ENCODE data around the gene LRRC7. TPM values are rescaled to one million over a fixed set of nuclear protein-coding genes. Genes with fewer than 3 reads are reported as not detected.

LRRC7 gene
- total and polyA plus RNA-seq, 4 donors = 0.13 to 1.3 (median 0.16) TPM; not detected in 1

DNA sequence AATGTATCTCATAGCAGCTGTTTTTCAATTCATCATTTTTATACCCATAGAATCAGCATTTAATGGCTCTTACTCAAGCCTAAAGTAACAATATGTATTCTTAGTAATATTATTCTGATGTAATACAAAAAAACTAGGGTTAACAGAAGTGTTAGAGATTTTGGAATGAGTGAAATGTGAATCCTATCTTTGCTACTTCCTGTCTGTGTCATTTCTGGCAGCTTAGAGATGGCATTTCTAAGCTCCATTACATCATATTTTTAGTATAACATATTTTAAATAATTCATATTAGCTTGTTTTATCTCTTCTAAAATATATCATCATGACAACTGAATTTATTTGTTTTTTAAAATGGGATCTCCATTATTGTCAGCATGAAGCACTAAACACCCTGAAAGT, 90.2 kb downstream of the LRRC7 start:
- no peaks in the 10 kb centered on the region for H3K9me3 ChIP-seq (ENCODE audit: control insufficient read depth, low read length)
- intact Hi-C loops (cut with DNase I) = no loop called here
- H3K4me1 ChIP-seq (ENCODE audit: control insufficient read depth in 1 of 2, insufficient read depth in 2 of 2, low read length in 2 of 2) = no peaks in the 10 kb centered on the region
- H3K36me3 ChIP-seq (ENCODE audit: control insufficient read depth in 1 of 2, insufficient read depth in 2 of 2, low read length in 1 of 2) = no peaks in the 10 kb centered on the region
- ATAC-seq (ENCODE audit: low FRiP score) = no peak
- no peak overlapping the region for H3K4me3 ChIP-seq (ENCODE audit: low read length in 2 of 2)
- no peak overlapping the region for H3K27ac ChIP-seq (ENCODE audit: low read depth in 1 of 2, low read length in 2 of 2)
- no peak for DNase-seq
- peaks cover 0 to 2% of the 10 kb centered on the region in 2 donors for H3K27me3 ChIP-seq (ENCODE audit: control insufficient read depth in 1 of 2, insufficient read depth in 2 of 2, low read length in 1 of 2)

DNA sequence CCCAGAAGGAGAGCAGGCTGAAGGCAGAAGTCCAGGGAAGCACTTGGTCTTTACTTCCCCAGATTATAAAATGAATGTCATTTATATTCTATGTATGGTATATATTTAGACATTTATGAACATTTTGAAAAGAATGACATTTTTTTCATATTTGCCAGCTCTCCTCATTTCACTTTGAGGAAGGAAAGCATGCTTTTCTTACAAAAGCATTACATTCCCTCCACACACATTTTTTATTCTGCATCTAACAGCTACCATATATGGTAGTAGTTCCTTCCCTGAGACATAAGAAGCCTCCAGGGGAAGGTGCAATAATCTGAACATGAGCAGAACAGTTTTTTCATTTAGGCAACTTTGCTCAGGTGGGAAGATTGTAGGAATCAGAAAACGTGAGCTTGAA, 94.0 kb downstream of the LRRC7 start:
- no peaks in the 10 kb centered on the region for H3K4me1 ChIP-seq (ENCODE audit: control insufficient read depth in 1 of 2, insufficient read depth in 2 of 2, low read length in 2 of 2)
- no peaks in the 10 kb centered on the region for H3K9me3 ChIP-seq (ENCODE audit: control insufficient read depth, low read length)
- peaks cover 0 to 2% of the 10 kb centered on the region in 2 donors for H3K27me3 ChIP-seq (ENCODE audit: control insufficient read depth in 1 of 2, insufficient read depth in 2 of 2, low read length in 1 of 2)
- H3K4me3 ChIP-seq (ENCODE audit: low read length in 2 of 2) = no peak overlapping the region
- intact Hi-C loops (cut with DNase I) = no loop called here
- 23 to 26% methylated on average over 1 of the region's 1 CpG for WGBS, 2 donors
- ATAC-seq (ENCODE audit: low FRiP score) (no peak), DNase-seq (no peak)
- no peak overlapping the region for H3K27ac ChIP-seq (ENCODE audit: low read depth in 1 of 2, low read length in 2 of 2)
- H3K36me3 ChIP-seq (ENCODE audit: control insufficient read depth in 1 of 2, insufficient read depth in 2 of 2, low read length in 1 of 2) = no peaks in the 10 kb centered on the region

DNA sequence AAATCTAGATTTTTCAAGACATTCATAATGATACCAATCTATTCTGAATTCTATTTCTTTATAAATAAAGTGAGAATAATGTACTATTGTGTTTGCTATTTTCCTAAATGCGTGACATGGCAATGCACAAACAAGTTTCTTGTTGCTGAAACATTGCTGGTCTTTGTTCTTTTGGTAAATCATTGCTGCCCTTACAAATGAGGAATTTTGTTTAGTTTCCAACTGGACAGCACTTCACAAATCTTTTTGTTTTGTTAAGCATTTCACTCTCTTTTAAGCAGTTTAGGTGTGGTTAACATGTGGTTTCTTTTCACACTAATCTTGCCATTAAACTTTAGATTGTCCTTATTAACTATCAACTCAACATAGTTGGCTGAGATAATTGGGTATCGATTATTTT, 94.6 kb downstream of the LRRC7 start:
- Histone ChIP-seq H3K9me3 (ENCODE audit: control insufficient read depth, low read length) (no peaks in the 10 kb centered on the region), H3K4me3 (ENCODE audit: low read length in 2 of 2) (no peak overlapping the region), H3K4me1 (ENCODE audit: control insufficient read depth in 1 of 2, insufficient read depth in 2 of 2, low read length in 2 of 2) (no peaks in the 10 kb centered on the region), H3K36me3 (ENCODE audit: control insufficient read depth in 1 of 2, insufficient read depth in 2 of 2, low read length in 1 of 2) (no peaks in the 10 kb centered on the region), H3K27ac (ENCODE audit: low read depth in 1 of 2, low read length in 2 of 2) (no peak overlapping the region), H3K27me3 (ENCODE audit: control insufficient read depth in 1 of 2, insufficient read depth in 2 of 2, low read length in 1 of 2) (peaks cover 0 to 2% of the 10 kb centered on the region in 2 donors)
- intact Hi-C loops (cut with DNase I) = no loop called here
- ATAC-seq (ENCODE audit: low FRiP score) = no peak
- WGBS, 2 donors = 93 to 96% methylated on average over 2 of the region's 2 CpGs
- DNase-seq = no peak

DNA sequence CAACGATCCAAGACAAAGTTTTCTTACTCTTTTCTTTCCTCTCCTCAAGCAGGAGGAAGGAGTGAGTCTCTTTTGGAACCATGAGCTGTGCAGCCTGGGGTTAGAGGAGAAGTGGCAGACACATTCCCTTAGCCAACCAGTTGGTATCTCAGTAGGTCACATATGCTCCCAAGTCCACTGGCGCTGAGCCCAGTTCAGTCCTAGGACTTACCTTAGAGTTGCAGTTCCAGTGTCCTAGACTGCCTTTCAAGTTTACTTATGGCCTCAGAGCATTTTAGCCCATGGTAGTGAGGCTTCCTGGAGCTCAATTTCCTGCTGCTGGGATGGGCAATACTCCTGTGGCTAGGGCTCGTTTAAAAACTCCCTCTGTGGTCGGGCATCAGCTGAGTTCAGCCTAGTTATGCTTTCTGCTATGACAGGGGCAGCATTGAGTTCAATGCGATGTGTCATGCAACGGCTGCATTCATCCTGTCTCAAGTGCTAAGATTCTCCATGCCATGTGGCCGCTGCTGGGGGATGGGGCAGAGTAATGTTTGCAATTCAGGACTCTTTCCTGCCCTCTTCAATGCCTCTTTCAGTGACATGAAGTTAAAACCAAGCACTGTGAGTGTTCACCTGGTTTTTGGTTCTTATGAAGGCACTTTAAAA, 103.8 kb downstream of the LRRC7 start:
- no peak overlapping the region for H3K4me3 ChIP-seq (ENCODE audit: low read length in 2 of 2)
- no peaks in the 10 kb centered on the region for H3K36me3 ChIP-seq (ENCODE audit: control insufficient read depth in 1 of 2, insufficient read depth in 2 of 2, low read length in 1 of 2)
- ATAC-seq (ENCODE audit: low FRiP score) = no peak
- 79 to 80% methylated on average over 7 of the region's 7 CpGs for WGBS, 2 donors
- H3K27me3 ChIP-seq (ENCODE audit: control insufficient read depth in 1 of 2, insufficient read depth in 2 of 2, low read length in 1 of 2) = no peaks in the 10 kb centered on the region
- H3K27ac ChIP-seq (ENCODE audit: low read depth in 1 of 2, low read length in 2 of 2) = no peak overlapping the region
- H3K9me3 ChIP-seq (ENCODE audit: control insufficient read depth, low read length) = no peaks in the 10 kb centered on the region
- intact Hi-C loops (cut with DNase I) = no loop called here
- H3K4me1 ChIP-seq (ENCODE audit: control insufficient read depth in 1 of 2, insufficient read depth in 2 of 2, low read length in 2 of 2) = no peaks in the 10 kb centered on the region
- no peak for DNase-seq

DNA sequence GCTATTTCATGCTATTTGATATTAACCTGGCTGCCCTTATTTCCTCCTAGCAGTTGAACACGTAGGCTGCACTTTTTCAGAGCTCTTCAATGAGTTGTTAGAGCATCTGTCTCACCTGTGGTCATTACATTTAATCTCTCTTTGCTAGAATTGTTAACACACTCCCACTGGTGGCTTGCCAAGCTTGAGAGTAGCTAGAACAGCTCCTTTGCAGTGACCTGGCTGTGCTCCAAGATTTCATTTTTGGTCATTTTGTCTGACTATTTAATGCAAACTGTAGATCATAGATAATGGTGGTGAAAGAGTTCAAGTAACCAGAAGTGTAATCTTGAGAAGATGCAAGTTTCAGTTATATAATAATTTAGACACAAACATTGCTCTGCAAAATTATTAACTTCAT, 105.6 kb downstream of the LRRC7 start:
- H3K9me3 ChIP-seq (ENCODE audit: control insufficient read depth, low read length) = no peaks in the 10 kb centered on the region
- WGBS, 2 donors = 66 to 67% methylated on average over 1 of the region's 1 CpG
- H3K27me3 ChIP-seq (ENCODE audit: control insufficient read depth in 1 of 2, insufficient read depth in 2 of 2, low read length in 1 of 2) = no peaks in the 10 kb centered on the region
- ATAC-seq (ENCODE audit: low FRiP score) (no peak), DNase-seq (no peak)
- H3K4me1 ChIP-seq (ENCODE audit: control insufficient read depth in 1 of 2, insufficient read depth in 2 of 2, low read length in 2 of 2) = no peaks in the 10 kb centered on the region
- no peak overlapping the region for H3K27ac ChIP-seq (ENCODE audit: low read depth in 1 of 2, low read length in 2 of 2)
- intact Hi-C loops (cut with DNase I) = no loop called here
- no peak overlapping the region for H3K4me3 ChIP-seq (ENCODE audit: low read length in 2 of 2)
- no peaks in the 10 kb centered on the region for H3K36me3 ChIP-seq (ENCODE audit: control insufficient read depth in 1 of 2, insufficient read depth in 2 of 2, low read length in 1 of 2)

DNA sequence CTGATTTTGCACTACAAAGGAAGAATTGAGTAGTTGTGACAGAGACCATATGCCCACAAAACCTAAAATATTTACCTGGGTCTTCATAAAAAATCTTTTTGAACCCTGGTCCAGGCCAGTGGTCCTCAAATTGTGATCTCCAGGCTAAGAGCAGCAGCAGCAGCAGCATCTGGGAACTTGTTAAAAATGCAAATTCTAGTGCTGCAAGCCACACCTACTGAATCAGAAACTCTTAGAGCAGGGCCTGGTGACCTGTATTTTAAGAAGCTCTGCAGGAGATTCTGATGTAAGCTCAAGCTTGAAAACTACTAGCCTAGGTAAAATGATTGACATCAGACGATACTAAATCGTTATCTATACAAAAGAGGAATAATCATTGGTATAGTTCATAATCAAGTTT, 112.2 kb downstream of the LRRC7 start:
- H3K4me3 ChIP-seq (ENCODE audit: low read length in 2 of 2) = no peak overlapping the region
- H3K4me1 ChIP-seq (ENCODE audit: control insufficient read depth in 1 of 2, insufficient read depth in 2 of 2, low read length in 2 of 2) = no peaks in the 10 kb centered on the region
- intact Hi-C loops (cut with DNase I) = no loop called here
- no peaks in the 10 kb centered on the region for H3K36me3 ChIP-seq (ENCODE audit: control insufficient read depth in 1 of 2, insufficient read depth in 2 of 2, low read length in 1 of 2)
- no peaks in the 10 kb centered on the region for H3K9me3 ChIP-seq (ENCODE audit: control insufficient read depth, low read length)
- DNase-seq (no peak), ATAC-seq (ENCODE audit: low FRiP score) (no peak)
- no peak overlapping the region for H3K27ac ChIP-seq (ENCODE audit: low read depth in 1 of 2, low read length in 2 of 2)
- H3K27me3 ChIP-seq (ENCODE audit: control insufficient read depth in 1 of 2, insufficient read depth in 2 of 2, low read length in 1 of 2) = no peaks in the 10 kb centered on the region
- WGBS, 2 donors = 93 to 95% methylated on average over 2 of the region's 2 CpGs

DNA sequence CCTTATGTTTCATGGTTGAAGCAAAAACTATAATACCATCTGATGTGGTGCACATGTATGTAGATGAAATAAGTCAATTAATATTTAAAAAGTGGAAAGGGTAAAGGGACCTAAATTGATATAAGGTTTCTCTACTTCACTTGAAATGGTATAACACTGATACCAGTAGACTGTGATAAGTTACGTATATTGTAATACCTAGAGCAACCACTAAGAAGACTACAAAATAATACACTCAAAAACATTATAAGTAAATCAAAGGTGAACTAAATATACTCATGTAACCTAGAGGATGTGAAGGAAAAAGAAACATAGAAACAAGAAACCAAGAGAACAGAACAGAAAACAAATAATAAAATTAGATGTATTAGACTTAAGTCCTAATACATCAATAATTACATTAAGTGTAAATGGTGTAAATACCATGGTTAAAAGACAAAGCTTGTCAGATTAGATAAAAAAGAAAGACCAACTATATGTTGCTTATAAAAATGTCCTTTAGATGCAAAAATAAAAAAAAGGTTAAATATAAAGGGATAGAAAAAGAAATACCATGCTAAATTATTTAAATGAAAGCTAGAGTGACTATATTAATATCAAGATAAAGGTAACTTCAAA, 118.8 kb downstream of the LRRC7 start:
- DNase-seq (no peak), ATAC-seq (ENCODE audit: low FRiP score) (no peak)
- WGBS, 2 donors = 91 to 100% methylated on average over 1 of the region's 1 CpG
- intact Hi-C loops (cut with DNase I) = no loop called here
- H3K36me3 ChIP-seq (ENCODE audit: control insufficient read depth in 1 of 2, insufficient read depth in 2 of 2, low read length in 1 of 2) = no peaks in the 10 kb centered on the region
- H3K4me1 ChIP-seq (ENCODE audit: control insufficient read depth in 1 of 2, insufficient read depth in 2 of 2, low read length in 2 of 2) = no peaks in the 10 kb centered on the region
- no peak overlapping the region for H3K4me3 ChIP-seq (ENCODE audit: low read length in 2 of 2)
- H3K27me3 ChIP-seq (ENCODE audit: control insufficient read depth in 1 of 2, insufficient read depth in 2 of 2, low read length in 1 of 2) = no peaks in the 10 kb centered on the region
- no peak overlapping the region for H3K27ac ChIP-seq (ENCODE audit: low read depth in 1 of 2, low read length in 2 of 2)
- no peaks in the 10 kb centered on the region for H3K9me3 ChIP-seq (ENCODE audit: control insufficient read depth, low read length)

DNA sequence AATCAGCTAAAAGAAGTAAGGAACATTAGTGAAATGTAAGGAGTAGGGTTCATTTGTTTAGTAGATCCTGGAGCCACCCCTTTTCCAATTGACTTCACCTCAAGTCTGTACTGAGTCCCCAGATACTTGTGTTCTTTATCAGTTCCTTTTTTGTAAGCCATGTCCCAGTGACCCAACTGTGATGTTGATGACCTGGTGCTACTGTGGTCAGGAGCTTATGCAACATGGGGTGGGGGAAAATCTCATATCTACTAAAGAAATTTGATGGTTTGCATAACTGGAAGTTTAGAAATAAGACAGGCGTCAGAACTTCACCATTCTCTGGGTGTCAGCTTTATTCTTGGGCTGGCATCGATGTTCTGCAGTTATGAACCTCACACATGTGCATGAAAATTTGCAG, 120.5 kb downstream of the LRRC7 start:
- no peaks in the 10 kb centered on the region for H3K9me3 ChIP-seq (ENCODE audit: control insufficient read depth, low read length)
- no peak overlapping the region for H3K4me3 ChIP-seq (ENCODE audit: low read length in 2 of 2)
- H3K4me1 ChIP-seq (ENCODE audit: control insufficient read depth in 1 of 2, insufficient read depth in 2 of 2, low read length in 2 of 2) = no peaks in the 10 kb centered on the region
- intact Hi-C loops (cut with DNase I) = no loop called here
- 88 to 91% methylated on average over 2 of the region's 2 CpGs for WGBS, 2 donors
- H3K36me3 ChIP-seq (ENCODE audit: control insufficient read depth in 1 of 2, insufficient read depth in 2 of 2, low read length in 1 of 2) = no peaks in the 10 kb centered on the region
- H3K27ac ChIP-seq (ENCODE audit: low read depth in 1 of 2, low read length in 2 of 2) = no peak overlapping the region
- ATAC-seq (ENCODE audit: low FRiP score) (no peak), DNase-seq (no peak)
- no peaks in the 10 kb centered on the region for H3K27me3 ChIP-seq (ENCODE audit: control insufficient read depth in 1 of 2, insufficient read depth in 2 of 2, low read length in 1 of 2)

DNA sequence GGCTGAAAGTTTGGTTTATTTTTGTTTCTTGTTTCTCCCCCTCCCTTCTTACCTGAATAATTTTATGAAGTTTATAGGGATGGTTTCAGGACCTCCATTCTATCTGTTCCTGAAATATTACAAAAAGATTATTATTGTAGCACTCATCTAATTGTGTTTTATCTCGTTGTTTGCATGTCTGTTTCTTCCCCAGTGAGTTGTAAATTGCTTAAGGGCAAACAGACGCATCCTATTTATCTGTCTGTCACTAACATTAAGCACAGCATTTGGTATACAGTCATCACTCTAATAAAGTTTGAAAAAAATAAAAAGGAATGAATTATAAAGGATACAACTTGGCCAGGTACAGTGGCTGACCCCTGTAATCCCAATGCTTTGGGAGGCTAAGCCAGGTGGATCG, 123.5 kb downstream of the LRRC7 start:
- intact Hi-C loops (cut with DNase I) = no loop called here
- Histone ChIP-seq H3K36me3 (ENCODE audit: control insufficient read depth in 1 of 2, insufficient read depth in 2 of 2, low read length in 1 of 2) (no peaks in the 10 kb centered on the region), H3K9me3 (ENCODE audit: control insufficient read depth, low read length) (peaks cover 2% of the 10 kb centered on the region), H3K4me1 (ENCODE audit: control insufficient read depth in 1 of 2, insufficient read depth in 2 of 2, low read length in 2 of 2) (no peaks in the 10 kb centered on the region), H3K4me3 (ENCODE audit: low read length in 2 of 2) (no peak overlapping the region), H3K27me3 (ENCODE audit: control insufficient read depth in 1 of 2, insufficient read depth in 2 of 2, low read length in 1 of 2) (no peaks in the 10 kb centered on the region), H3K27ac (ENCODE audit: low read depth in 1 of 2, low read length in 2 of 2) (no peak overlapping the region)
- no peak for DNase-seq
- 56 to 78% methylated on average over 3 of the region's 3 CpGs for WGBS, 2 donors
- no peak for ATAC-seq (ENCODE audit: low FRiP score)

Measured in aorta (tissue), 5 donors.